Right lobe of liver (tissue), 4 donors: ENCODE results near the gene SYCE3.

Experiments
- CTCF ChIP-seq, 4 donors: fragments of 200-600 bp in 3 of 4; fragments of 450-650 bp in 1 of 4; IDR thresholded peaks; one replicate each; pipeline versions ENCODE4 v1.5.1 to v1.8.0; 2016 to 2022; ENCODE audit warnings: antibody characterized with exemption in 4 of 4, mild to moderate bottlenecking in 2 of 4
- POLR2A ChIP-seq: fragments of 450-650 bp; IDR thresholded peaks from one replicate; pipeline ENCODE4 v1.6.1; 2017; ENCODE audit warnings: antibody characterized with exemption, mild to moderate bottlenecking
- donor health status: DM: no; HTN: no; CAD: no.
- donor health status: DM: no; HTN: no; CAD: no.
- donor health status: DM: no; HTN: yes; CAD: no.

DNA sequence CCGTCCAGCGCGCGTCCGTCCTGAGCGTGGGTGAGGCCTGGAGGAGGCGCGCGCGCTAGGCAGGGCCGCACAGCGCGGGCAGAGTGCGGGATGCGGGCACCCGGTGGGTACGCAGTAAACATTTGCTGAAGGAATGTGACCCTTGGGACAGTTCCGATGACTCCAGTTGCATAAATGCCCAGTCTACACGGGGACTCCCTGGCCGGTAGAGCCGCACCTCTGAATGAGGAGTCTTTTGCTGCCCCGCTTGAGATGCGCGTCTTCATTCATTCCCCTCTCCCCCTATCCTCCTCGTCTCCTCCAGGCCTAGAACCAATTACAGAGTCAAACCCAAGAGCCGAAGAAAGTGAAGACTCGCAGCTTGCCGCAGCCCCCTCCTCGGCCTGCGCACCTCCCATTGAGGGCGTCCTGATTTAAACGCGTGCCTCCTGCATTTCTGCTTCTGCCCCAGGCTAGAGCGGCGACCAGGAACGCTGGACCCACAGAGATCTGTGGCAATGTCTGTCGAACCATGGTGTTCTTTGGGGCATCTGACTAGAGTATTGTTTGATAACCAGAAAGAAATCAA, 20.7 kb upstream of the SYCE3 start:
- TF ChIP-seq CTCF (IDR thresholded peaks at IDR 0.05), result no peak
- TF ChIP-seq POLR2A, result no peak
